ENCODE data around the gene SORCS3. TPM values are rescaled to one million over a fixed set of nuclear protein-coding genes. Genes with fewer than 3 reads are reported as not detected.

The SORCS3 gene
- polyA plus RNA-seq, 3 donors, result not detected

DNA sequence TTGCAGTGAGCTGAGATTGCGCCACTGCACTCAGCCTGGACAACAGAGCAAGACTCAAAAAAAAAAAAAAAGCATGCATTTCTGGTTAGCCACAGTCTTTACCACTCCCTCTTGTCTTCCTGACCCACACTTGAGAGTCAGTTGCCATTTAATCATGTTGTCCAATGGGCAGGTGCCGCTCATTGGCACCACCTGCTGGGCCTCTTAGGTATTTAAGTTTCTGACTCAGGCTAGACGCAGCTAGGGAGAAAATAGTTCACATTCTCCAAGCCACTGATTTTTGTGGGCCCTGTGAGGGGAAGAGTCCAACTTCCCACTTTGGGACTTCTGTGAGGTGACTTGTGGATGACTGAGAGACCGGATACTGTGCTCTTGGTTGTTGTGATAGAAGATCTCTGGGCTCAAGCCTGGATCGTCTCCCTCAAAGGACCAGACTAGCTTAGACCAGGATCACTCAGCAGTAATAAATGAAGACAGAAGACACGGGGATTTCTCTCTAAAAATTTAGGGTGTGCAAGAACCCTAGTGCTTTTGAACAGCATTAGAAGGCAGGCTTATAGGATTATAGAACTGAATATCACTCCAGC is 26.8 kb upstream of the SORCS3 start:
- Histone ChIP-seq H3K27ac (ENCODE audit: low read depth in 1 of 2, low read length in 2 of 2) (no peak overlapping the region), H3K4me3 (replicated peaks in 1 of 3; ENCODE audit: low read depth in 2 of 3, low read length in 3 of 3) (no peak overlapping the region), H3K4me1 (ENCODE audit: control insufficient read depth in 1 of 2, insufficient read depth in 2 of 2, low read length in 2 of 2) (no peaks in the 10 kb centered on the region), H3K79me2 (ENCODE audit: insufficient read depth, low read length) (no peaks in the 10 kb centered on the region), H3K9me3 (replicated peaks in 1 of 2; ENCODE audit: control insufficient read depth in 1 of 2, insufficient read depth in 1 of 2, low read length in 2 of 2) (peaks cover 0 to 1% of the 10 kb centered on the region in 2 donors), H3K4me2 (replicated peaks; ENCODE audit: extremely low read depth, low read length, poor library complexity, severe bottlenecking) (no peak overlapping the region), H2AFZ (ENCODE audit: insufficient read depth, low read depth, low read length, poor library complexity, severe bottlenecking) (no peak overlapping the region), H3K36me3 (replicated peaks in 1 of 2; ENCODE audit: control insufficient read depth in 1 of 2, insufficient read depth in 2 of 2, low read length in 2 of 2) (no peaks in the 10 kb centered on the region), H4K20me1 (ENCODE audit: insufficient read depth, low read length) (no peaks in the 10 kb centered on the region), H3K27me3 (ENCODE audit: control insufficient read depth in 2 of 2, insufficient read depth in 2 of 2, low read length in 2 of 2) (no peaks in the 10 kb centered on the region), H3K9ac (ENCODE audit: insufficient read depth, low read length, poor library complexity, severe bottlenecking) (no peak overlapping the region)
- H3K9me3 Mint-ChIP-seq, result peaks cover 0 to 5% (median 2%) of the 10 kb centered on the region in 7 donors
- H3K36me3 Mint-ChIP-seq, result no peaks in the 10 kb centered on the region
- peak; percentile 14 to 40 (median 32) for DNase-seq
- 70% methylated on average over 2 of the region's 6 CpGs for WGBS (ENCODE audit: insufficient coverage)
- H3K27ac Mint-ChIP-seq, result no peak overlapping the region
- no peaks in the 10 kb centered on the region for H3K4me1 Mint-ChIP-seq
- peaks cover 6 to 10% (median 8%) of the 10 kb centered on the region in 3 donors for H3K27me3 Mint-ChIP-seq (ENCODE audit: low read depth in 3 of 3)
- TF ChIP-seq, protein P1, sequence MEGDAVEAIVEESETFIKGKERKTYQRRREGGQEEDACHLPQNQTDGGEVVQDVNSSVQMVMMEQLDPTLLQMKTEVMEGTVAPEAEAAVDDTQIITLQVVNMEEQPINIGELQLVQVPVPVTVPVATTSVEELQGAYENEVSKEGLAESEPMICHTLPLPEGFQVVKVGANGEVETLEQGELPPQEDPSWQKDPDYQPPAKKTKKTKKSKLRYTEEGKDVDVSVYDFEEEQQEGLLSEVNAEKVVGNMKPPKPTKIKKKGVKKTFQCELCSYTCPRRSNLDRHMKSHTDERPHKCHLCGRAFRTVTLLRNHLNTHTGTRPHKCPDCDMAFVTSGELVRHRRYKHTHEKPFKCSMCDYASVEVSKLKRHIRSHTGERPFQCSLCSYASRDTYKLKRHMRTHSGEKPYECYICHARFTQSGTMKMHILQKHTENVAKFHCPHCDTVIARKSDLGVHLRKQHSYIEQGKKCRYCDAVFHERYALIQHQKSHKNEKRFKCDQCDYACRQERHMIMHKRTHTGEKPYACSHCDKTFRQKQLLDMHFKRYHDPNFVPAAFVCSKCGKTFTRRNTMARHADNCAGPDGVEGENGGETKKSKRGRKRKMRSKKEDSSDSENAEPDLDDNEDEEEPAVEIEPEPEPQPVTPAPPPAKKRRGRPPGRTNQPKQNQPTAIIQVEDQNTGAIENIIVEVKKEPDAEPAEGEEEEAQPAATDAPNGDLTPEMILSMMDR (IDR thresholded peaks at IDR 0.05), result peak; percentile 78
- intact Hi-C loops (cut with micrococcal nuclease), result loop anchor here (2.0 to 10.0 kb wide), 2 partner anchors 206 to 210 kb away; no protein-coding TSS in a partner anchor
- no peak overlapping the region for H3K4me3 Mint-ChIP-seq

GRCh38 chr10:104615136-104615535 is 26.0 kb upstream of the SORCS3 start:
- Histone ChIP-seq H3K79me2 (ENCODE audit: insufficient read depth, low read length) (no peaks in the 10 kb centered on the region), H3K9ac (ENCODE audit: insufficient read depth, low read length, poor library complexity, severe bottlenecking) (no peak overlapping the region), H3K27me3 (ENCODE audit: control insufficient read depth in 2 of 2, insufficient read depth in 2 of 2, low read length in 2 of 2) (no peaks in the 10 kb centered on the region), H3K36me3 (replicated peaks in 1 of 2; ENCODE audit: control insufficient read depth in 1 of 2, insufficient read depth in 2 of 2, low read length in 2 of 2) (no peaks in the 10 kb centered on the region), H3K4me1 (ENCODE audit: control insufficient read depth in 1 of 2, insufficient read depth in 2 of 2, low read length in 2 of 2) (no peaks in the 10 kb centered on the region), H4K20me1 (ENCODE audit: insufficient read depth, low read length) (no peaks in the 10 kb centered on the region), H3K4me3 (replicated peaks in 1 of 3; ENCODE audit: low read depth in 2 of 3, low read length in 3 of 3) (no peak overlapping the region), H3K4me2 (replicated peaks; ENCODE audit: extremely low read depth, low read length, poor library complexity, severe bottlenecking) (no peak overlapping the region), H2AFZ (ENCODE audit: insufficient read depth, low read depth, low read length, poor library complexity, severe bottlenecking) (no peak overlapping the region), H3K9me3 (replicated peaks in 1 of 2; ENCODE audit: control insufficient read depth in 1 of 2, insufficient read depth in 1 of 2, low read length in 2 of 2) (no peaks in the 10 kb centered on the region), H3K27ac (ENCODE audit: low read depth in 1 of 2, low read length in 2 of 2) (no peak overlapping the region)
- Mint-ChIP-seq H3K4me1 (no peaks in the 10 kb centered on the region), H3K36me3 (no peaks in the 10 kb centered on the region), H3K9me3 (peaks cover 0 to 3% (median 0%) of the 10 kb centered on the region in 7 donors), H3K27me3 (ENCODE audit: low read depth in 3 of 3) (peaks cover 8 to 13% (median 11%) of the 10 kb centered on the region in 3 donors), H3K27ac (no peak overlapping the region), H3K4me3 (no peak overlapping the region)
- DNase-seq, result no peak
- intact Hi-C loops (cut with micrococcal nuclease), result loop anchor here (2.0 to 10.0 kb wide), 2 partner anchors 206 to 210 kb away; no protein-coding TSS in a partner anchor
- no CpG with 5 or more reads among the region's 2 CpGs for WGBS (ENCODE audit: insufficient coverage)
- TF ChIP-seq, protein P1 (IDR thresholded peaks at IDR 0.05), result no peak
